Measurements from ENCODE around the gene TROAP.

DNA sequence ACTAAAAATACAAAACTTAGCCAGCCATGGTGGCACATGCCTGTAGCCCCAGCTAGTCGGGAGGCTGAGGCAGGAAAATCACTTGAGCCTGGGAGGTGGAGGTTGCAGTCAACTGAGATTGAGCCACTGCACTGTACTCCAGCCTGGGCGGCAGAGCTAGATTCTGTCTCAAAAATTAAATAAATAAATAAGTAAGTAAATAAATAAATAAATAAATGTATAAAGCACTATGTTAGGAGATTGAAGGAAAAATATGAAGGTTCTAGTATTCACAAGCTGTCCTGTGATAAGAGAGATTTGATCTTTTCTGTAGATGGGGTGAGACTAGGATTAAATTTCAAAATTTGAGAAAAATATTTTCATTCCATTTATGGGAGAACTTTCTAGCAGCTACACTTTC lies 29.3 kb downstream of the TROAP start:
- TF ChIP-seq POLR2A (IDR thresholded peaks at IDR 0.05) (no peak), POLR2AphosphoS5 (IDR thresholded peaks at IDR 0.05) (no peak)
- TF ChIP-seq, protein P1, sequence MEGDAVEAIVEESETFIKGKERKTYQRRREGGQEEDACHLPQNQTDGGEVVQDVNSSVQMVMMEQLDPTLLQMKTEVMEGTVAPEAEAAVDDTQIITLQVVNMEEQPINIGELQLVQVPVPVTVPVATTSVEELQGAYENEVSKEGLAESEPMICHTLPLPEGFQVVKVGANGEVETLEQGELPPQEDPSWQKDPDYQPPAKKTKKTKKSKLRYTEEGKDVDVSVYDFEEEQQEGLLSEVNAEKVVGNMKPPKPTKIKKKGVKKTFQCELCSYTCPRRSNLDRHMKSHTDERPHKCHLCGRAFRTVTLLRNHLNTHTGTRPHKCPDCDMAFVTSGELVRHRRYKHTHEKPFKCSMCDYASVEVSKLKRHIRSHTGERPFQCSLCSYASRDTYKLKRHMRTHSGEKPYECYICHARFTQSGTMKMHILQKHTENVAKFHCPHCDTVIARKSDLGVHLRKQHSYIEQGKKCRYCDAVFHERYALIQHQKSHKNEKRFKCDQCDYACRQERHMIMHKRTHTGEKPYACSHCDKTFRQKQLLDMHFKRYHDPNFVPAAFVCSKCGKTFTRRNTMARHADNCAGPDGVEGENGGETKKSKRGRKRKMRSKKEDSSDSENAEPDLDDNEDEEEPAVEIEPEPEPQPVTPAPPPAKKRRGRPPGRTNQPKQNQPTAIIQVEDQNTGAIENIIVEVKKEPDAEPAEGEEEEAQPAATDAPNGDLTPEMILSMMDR (IDR thresholded peaks at IDR 0.05) = no peak

All from suprapubic skin (tissue), 4 donors.